Kidney tubule cell (primary cell): ENCODE data around the gene CDK5RAP2.
"Not testable (repeated sequence)": the region's sequence is repeated elsewhere in the genome, so short reads cannot be mapped to it uniquely, and the experiment has no call there.

ENCODE experiments used
- DNase-seq: peaks from one replicate; pipeline ENCODE4 v3.0.0-alpha.2; 2018; ENCODE audit warnings: low spot score

CDK5RAP2 gene

GRCh38 chr9:120587328-120587727 lies 7.4 kb upstream of the CDK5RAP2 start:
- no peak for DNase-seq

GRCh38 chr9:120583958-120584369 lies 4.0 kb upstream of the CDK5RAP2 start:
- peak; percentile 91 for DNase-seq

GRCh38 chr9:120579139-120580050 lies 572 bp downstream of the CDK5RAP2 start:
- peak; percentile 40 for DNase-seq

- no peak for DNase-seq
Observed at GRCh38 chr9:120574473-120574872, 5.5 kb downstream of the CDK5RAP2 start.

GRCh38 chr9:120572472-120572871 lies 7.5 kb downstream of the CDK5RAP2 start:
- no peak for DNase-seq

GRCh38 chr9:120571443-120572257 lies 8.3 kb downstream of the CDK5RAP2 start:
- DNase-seq, result no peak

GRCh38 chr9:120570296-120570695 lies 9.7 kb downstream of the CDK5RAP2 start:
- no peak for DNase-seq

- no peak for DNase-seq
Observed at GRCh38 chr9:120569556-120569955, 10.4 kb downstream of the CDK5RAP2 start.

- no peak for DNase-seq
Observed at GRCh38 chr9:120568816-120569215, 11.2 kb downstream of the CDK5RAP2 start.

GRCh38 chr9:120567874-120568273 lies 12.1 kb downstream of the CDK5RAP2 start:
- no peak for DNase-seq

- no peak for DNase-seq
Observed at GRCh38 chr9:120567081-120567480, 12.9 kb downstream of the CDK5RAP2 start.

GRCh38 chr9:120564589-120564988 lies 15.4 kb downstream of the CDK5RAP2 start:
- DNase-seq, result no peak

GRCh38 chr9:120562861-120563443 lies 17.0 kb downstream of the CDK5RAP2 start:
- no peak for DNase-seq

GRCh38 chr9:120561709-120562108 lies 18.3 kb downstream of the CDK5RAP2 start:
- DNase-seq, result no peak

- no peak for DNase-seq
Observed at GRCh38 chr9:120559546-120559945, 20.4 kb downstream of the CDK5RAP2 start.

- no peak for DNase-seq
Observed at GRCh38 chr9:120558454-120558853, 21.5 kb downstream of the CDK5RAP2 start.

- DNase-seq, result no peak
Observed at GRCh38 chr9:120557205-120557604, 22.8 kb downstream of the CDK5RAP2 start.

GRCh38 chr9:120556775-120557174 lies 23.2 kb downstream of the CDK5RAP2 start:
- DNase-seq, result no peak

GRCh38 chr9:120555839-120556238 lies 24.1 kb downstream of the CDK5RAP2 start:
- no peak for DNase-seq

- DNase-seq, result not testable (repeated sequence)
Observed at GRCh38 chr9:120552210-120552704, 27.7 kb downstream of the CDK5RAP2 start.

- DNase-seq, result no peak
Observed at GRCh38 chr9:120545701-120546550, 34.0 kb downstream of the CDK5RAP2 start.
